ENCODE results near the gene GPR3. TPM values are rescaled to one million over a fixed set of nuclear protein-coding genes. Genes with fewer than 3 reads are reported as not detected.

GPR3 gene
- total RNA-seq, 3 donors from 2014 or later = 0.14 TPM; not detected in 2

DNA sequence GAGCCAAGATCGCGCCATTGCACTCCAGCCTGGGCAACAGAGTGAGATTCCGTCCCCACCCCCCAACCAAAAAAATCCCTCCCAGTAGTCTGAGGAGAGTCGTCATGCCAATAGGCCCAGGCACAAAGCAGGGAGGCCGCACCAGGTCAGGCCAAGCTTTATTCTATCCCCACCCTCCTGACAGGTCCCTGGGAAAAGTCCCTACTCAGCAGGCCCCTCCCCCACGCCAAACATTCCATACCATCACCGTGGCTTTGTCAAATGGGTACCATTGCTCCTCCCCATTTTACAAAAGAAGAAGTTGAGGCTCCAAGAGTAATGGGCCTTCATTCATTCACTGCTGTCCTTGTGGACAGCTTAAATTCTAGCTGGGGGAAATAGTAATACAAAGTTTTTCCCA, 5.3 kb downstream of the GPR3 start:
- DNase-seq (no peak), ATAC-seq (no peak)
- intact Hi-C loops (cut with DNase I, micrococcal nuclease) = no loop called here
- no peak overlapping the region for H3K4me3 ChIP-seq
- H3K4me1 ChIP-seq (ENCODE audit: low read depth) = peaks cover 16% of the 10 kb centered on the region
- H3K36me3 ChIP-seq (ENCODE audit: low read depth) = no peaks in the 10 kb centered on the region
- no peaks in the 10 kb centered on the region for H3K9me3 ChIP-seq
- TF ChIP-seq, protein P1, sequence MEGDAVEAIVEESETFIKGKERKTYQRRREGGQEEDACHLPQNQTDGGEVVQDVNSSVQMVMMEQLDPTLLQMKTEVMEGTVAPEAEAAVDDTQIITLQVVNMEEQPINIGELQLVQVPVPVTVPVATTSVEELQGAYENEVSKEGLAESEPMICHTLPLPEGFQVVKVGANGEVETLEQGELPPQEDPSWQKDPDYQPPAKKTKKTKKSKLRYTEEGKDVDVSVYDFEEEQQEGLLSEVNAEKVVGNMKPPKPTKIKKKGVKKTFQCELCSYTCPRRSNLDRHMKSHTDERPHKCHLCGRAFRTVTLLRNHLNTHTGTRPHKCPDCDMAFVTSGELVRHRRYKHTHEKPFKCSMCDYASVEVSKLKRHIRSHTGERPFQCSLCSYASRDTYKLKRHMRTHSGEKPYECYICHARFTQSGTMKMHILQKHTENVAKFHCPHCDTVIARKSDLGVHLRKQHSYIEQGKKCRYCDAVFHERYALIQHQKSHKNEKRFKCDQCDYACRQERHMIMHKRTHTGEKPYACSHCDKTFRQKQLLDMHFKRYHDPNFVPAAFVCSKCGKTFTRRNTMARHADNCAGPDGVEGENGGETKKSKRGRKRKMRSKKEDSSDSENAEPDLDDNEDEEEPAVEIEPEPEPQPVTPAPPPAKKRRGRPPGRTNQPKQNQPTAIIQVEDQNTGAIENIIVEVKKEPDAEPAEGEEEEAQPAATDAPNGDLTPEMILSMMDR (IDR thresholded peaks at IDR 0.05) = no peak

DNA sequence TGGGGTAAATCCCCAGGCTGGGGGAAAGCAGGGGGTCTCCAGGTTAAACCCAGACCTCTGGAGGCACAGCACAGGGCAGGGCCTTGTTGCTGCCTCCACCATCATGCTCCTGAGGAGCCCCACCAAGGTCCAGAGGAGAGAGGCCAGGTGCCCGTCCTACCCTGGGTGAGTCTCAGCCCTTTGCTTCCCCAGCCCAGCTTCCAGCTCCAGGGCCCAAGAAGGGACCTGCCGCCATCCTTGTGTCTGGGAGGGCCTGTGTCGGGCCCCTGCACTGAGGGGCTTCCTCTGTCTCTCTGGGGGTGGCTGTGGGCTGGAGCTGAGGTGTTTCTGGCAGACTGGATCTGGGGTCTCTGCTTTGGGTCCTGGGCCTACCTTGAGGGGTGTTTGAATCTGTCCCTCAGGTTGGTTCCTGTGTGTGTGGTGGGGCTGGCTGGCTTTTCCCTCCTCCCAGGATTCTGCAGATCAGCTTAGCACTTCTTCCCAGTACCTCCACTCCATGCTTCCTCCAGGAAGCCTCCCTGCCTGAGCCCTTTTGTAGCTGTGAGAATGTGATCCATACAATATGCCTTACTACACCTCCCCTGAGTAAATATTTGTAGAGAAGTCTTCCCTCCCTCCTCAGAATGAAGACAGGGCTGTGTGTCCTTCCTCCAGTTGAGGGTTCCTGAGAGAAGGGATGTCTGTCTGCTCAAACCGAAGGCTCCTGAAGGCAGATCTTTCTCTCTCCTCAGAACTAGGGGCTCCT, 6.2 kb downstream of the GPR3 start:
- intact Hi-C loops (cut with DNase I, micrococcal nuclease) = no loop called here
- Histone ChIP-seq H3K4me1 (ENCODE audit: low read depth) (peaks cover 21% of the 10 kb centered on the region), H3K4me3 (no peak overlapping the region), H3K9me3 (no peaks in the 10 kb centered on the region), H3K36me3 (ENCODE audit: low read depth) (no peaks in the 10 kb centered on the region)
- ATAC-seq (no peak), DNase-seq (no peak)
- TF ChIP-seq, protein P1 (IDR thresholded peaks at IDR 0.05) = no peak

DNA sequence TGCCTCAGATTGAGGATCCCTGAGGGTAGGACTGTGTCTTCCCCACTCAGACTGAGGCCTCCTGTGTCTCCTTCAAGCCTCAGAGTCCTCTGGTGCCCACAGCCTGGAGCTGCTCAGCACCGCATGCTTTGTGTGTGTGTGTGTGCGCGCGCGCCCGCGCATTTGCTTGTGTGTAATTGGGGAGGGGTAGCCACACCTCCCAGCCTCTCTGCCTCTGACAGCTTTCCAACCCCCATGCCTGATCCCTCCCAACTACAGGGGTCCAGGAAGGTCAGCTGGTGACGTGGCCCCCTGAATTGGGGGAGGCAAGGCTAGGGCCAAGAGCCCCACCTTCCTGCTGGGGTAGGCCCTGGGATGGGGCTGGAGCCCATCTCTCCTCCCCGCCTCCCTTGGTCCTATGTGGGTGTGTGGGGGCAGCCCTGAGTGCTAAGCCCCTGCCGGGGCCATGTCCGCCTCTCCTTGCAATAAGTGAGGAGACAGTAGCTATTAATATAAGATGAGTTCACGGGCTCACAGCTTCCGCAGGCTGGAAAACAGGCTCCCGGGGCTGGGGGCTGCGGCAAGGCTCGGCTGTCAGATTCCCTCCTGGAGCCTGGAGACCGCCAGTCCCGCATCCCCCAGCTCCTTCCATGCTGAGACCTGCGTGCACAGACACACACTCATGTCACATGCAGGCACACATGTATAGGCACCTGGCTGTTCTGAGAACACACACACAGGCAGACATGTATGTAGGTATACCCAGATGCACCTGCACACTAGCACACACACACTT, 7.0 kb downstream of the GPR3 start:
- Histone ChIP-seq H3K4me3 (no peak overlapping the region), H3K9me3 (no peaks in the 10 kb centered on the region), H3K36me3 (ENCODE audit: low read depth) (no peaks in the 10 kb centered on the region), H3K4me1 (ENCODE audit: low read depth) (peaks cover 21% of the 10 kb centered on the region)
- ATAC-seq = no peak
- intact Hi-C loops (cut with DNase I, micrococcal nuclease) = loop anchor here in 1 of 2 donors (5.0 kb wide), 1 partner anchor 203 kb away; the partner anchor contains the start of gene AHDC1
- TF ChIP-seq, protein P1 (IDR thresholded peaks at IDR 0.05) = no peak
- no peak for DNase-seq

DNA sequence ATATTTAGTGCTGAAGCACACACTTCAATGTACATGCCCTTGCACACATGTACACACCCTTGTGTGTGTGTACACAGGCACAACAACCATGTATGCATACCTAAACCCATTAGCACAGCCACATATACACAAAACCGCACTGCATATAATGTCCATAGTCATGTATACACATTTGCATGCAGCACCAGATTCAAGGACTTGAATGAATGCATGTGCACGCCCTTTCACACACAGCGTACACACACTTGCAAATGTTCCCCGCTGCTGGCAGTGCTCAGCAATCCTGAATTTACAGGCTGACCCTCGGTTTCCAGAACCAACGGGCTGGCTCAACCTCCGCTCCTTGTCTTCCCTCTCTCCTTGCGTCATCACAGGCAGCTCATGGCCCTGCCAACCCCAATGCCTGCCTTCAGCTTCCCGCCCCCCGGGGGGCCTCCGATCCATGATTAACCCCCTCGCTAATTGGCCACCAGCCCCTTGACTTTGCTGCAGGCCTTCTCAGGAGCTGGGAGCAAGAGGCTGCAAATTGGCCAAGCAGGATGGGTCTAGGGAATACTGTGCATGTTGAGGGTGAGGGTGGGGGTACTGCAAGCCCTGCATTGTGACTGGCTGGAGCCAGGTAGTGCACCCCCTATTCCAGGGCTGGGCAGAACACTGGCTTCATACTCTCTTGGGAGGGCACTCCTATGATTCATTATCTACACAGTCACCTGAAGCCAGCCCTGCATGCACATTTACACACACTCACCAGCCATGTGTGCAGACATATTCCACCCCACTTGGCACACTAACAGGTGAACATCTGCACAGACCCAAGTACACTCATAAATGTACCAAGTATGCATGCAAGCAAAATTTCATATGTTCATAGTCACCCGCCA, 7.9 kb downstream of the GPR3 start:
- H3K36me3 ChIP-seq (ENCODE audit: low read depth) = no peaks in the 10 kb centered on the region
- H3K9me3 ChIP-seq = no peaks in the 10 kb centered on the region
- intact Hi-C loops (cut with DNase I, micrococcal nuclease) = loop anchor here in 1 of 2 donors (5.0 kb wide), 1 partner anchor 202 kb away; the partner anchor contains the start of gene AHDC1
- TF ChIP-seq, protein P1 (IDR thresholded peaks at IDR 0.05) = no peak
- DNase-seq = no peak
- ATAC-seq = no peak
- peaks cover 25% of the 10 kb centered on the region for H3K4me1 ChIP-seq (ENCODE audit: low read depth)
- no peak overlapping the region for H3K4me3 ChIP-seq

DNA sequence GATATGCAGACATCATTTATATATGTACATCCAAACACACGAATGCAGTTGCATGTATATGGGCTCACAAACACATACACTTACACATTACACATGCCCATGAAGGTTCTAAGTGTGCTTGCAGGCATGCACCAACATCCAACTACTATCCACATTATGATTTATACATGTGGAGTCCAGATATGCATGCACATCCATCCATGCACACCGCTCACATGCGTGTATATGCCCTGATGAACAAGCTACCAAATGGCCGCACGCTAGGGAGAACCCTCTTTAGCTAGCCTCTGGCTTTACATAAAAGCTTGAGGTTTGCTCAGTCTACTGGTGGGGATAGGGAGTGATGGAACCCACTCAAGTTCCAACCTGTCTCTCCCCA, 8.5 kb downstream of the GPR3 start:
- H3K4me3 ChIP-seq = no peak overlapping the region
- H3K4me1 ChIP-seq (ENCODE audit: low read depth) = peaks cover 25% of the 10 kb centered on the region
- TF ChIP-seq, protein P1 (IDR thresholded peaks at IDR 0.05) = no peak
- H3K9me3 ChIP-seq = no peaks in the 10 kb centered on the region
- intact Hi-C loops (cut with DNase I, micrococcal nuclease) = loop anchor here in 1 of 2 donors (5.0 kb wide), 1 partner anchor 201 kb away; the partner anchor contains the start of gene AHDC1
- no peaks in the 10 kb centered on the region for H3K36me3 ChIP-seq (ENCODE audit: low read depth)
- no peak for DNase-seq
- ATAC-seq = no peak

Data from mucosa of descending colon (tissue), 3 donors.